PC-3 (cell line): ENCODE results near the gene PRDM5. TPM values are rescaled to one million over a fixed set of nuclear protein-coding genes. Genes with fewer than 3 reads are reported as not detected.

ENCODE experiments used
- ATAC-seq: fragments of 200-7000 bp; cut with Tn5 transposase; 2 replicates; pipeline ENCODE4 v1.9.1; 2020; ENCODE audit warnings: mild to moderate bottlenecking, moderate library complexity
- BruUV-seq: library from RNA; stranded (reverse); fragments of 400-500 nt; replicated peaks from 2 replicates; lab custom pipeline; 2021; lab: Mats Ljungman, UMichigan
- CTCF ChIA-PET: fragments of 300-600 bp; sonication (Branson Sonifier 250); formaldehyde crosslinking; loops from one replicate; lab custom pipeline; 2022; ENCODE audit warnings: antibody characterized with exemption; lab: Charles Lee
- POLR2A ChIA-PET: fragments of 300-600 bp; sonication (Branson Sonifier 250); formaldehyde crosslinking; loops from one replicate; lab custom pipeline; 2022; ENCODE audit warnings: antibody characterized with exemption; ENCODE audit not compliant: unreplicated experiment; lab: Charles Lee
- DNase-seq: peaks from one replicate; pipeline ENCODE4 v3.0.0-alpha.2; 2015
- H2AFZ ChIP-seq: fragments of 300-600 bp; sonication (generic); 2 replicates; pipeline ENCODE4 v1.6.0; 2016; ENCODE audit warnings: antibody characterized with exemption, low read length
- H3F3A ChIP-seq: fragments of 300-600 bp; sonication (generic); one replicate; pipeline ENCODE4 v1.6.0; 2017; ENCODE audit warnings: antibody characterized with exemption, low read length, control low read depth, mild to moderate bottlenecking; ENCODE audit not compliant: unreplicated experiment
- H3K27ac ChIP-seq: fragments of 300-600 bp; sonication (generic); 2 replicates; pipeline ENCODE4 v1.5.1; 2016; ENCODE audit warnings: mild to moderate bottlenecking, low read length
- H3K27me3 ChIP-seq: fragments of 300-600 bp; sonication (generic); 2 replicates; pipeline ENCODE4 v1.6.1; 2016; ENCODE audit warnings: low read length, mixed read lengths
- H3K36me3 ChIP-seq: fragments of 300-600 bp; sonication (generic); 2 replicates; pipeline ENCODE4 v1.6.1; 2016; ENCODE audit warnings: low read depth, mixed run types, low read length, mixed read lengths
- H3K4me1 ChIP-seq: fragments of 300-600 bp; sonication (generic); 2 replicates; pipeline ENCODE4 v1.5.1; 2016; ENCODE audit warnings: low read length; ENCODE audit not compliant: insufficient read depth
- H3K4me2 ChIP-seq: fragments of 300-600 bp; sonication (generic); 2 replicates; pipeline ENCODE4 v1.6.0; 2016; ENCODE audit warnings: low read length
- H3K4me3 ChIP-seq: fragments of 300-600 bp; sonication (generic); 2 replicates; pipeline ENCODE4 v1.5.1; 2016; ENCODE audit warnings: mild to moderate bottlenecking, low read length, mixed read lengths
- H3K79me2 ChIP-seq: fragments of 300-600 bp; sonication (generic); 2 replicates; pipeline ENCODE4 v1.6.1; 2017; ENCODE audit warnings: low read length, mixed read lengths
- H3K9ac ChIP-seq: fragments of 300-600 bp; sonication (generic); 2 replicates; pipeline ENCODE4 v1.6.0; 2016; ENCODE audit warnings: mild to moderate bottlenecking, low read length
- H3K9me2 ChIP-seq: fragments of 300-600 bp; sonication (generic); replicated peaks from 2 replicates; pipeline ENCODE4 v1.6.1; 2016; ENCODE audit warnings: mixed run types, low read length, mixed read lengths
- H3K9me3 ChIP-seq: fragments of 300-600 bp; sonication (generic); 2 replicates; pipeline ENCODE4 v1.6.1; 2016; ENCODE audit warnings: low read length, mixed read lengths
- H4K20me1 ChIP-seq: fragments of 300-600 bp; sonication (generic); 2 replicates; pipeline ENCODE4 v1.6.1; 2016; ENCODE audit warnings: low read length, mixed read lengths
- CTCF ChIP-seq: fragments of 300-600 bp; sonication (generic); conservative IDR thresholded peaks from 2 replicates; pipeline ENCODE4 v1.5.1; 2017; ENCODE audit warnings: antibody characterized with exemption, low read depth, mild to moderate bottlenecking, low read length
- EZH2 ChIP-seq: fragments of 300-600 bp; sonication (generic); IDR thresholded peaks from one replicate; pipeline ENCODE4 v1.6.1; 2017; ENCODE audit warnings: antibody characterized with exemption, mild to moderate bottlenecking, low read length; ENCODE audit not compliant: unreplicated experiment
- EZH2phosphoT487 ChIP-seq: fragments of 300-600 bp; sonication (generic); IDR thresholded peaks from 2 replicates; pipeline ENCODE4 v1.6.1; 2018; ENCODE audit warnings: mild to moderate bottlenecking, antibody characterized with exemption, low read length, borderline replicate concordance
- intact Hi-C: fragments of 100-400 bp; cut with micrococcal nuclease; formaldehyde crosslinking; loops from 2 replicates; pipeline ENCODE4 v1.9.0; 2023
- total RNA-seq: library from RNA; depleted of rRNA; stranded (reverse); fragments of >200 nt; gene quantifications from 2 replicates; pipeline ENCODE4 v1.2.3, GENCODE V29; 2014

Gene PRDM5
- total RNA-seq, 1 experiment from 2014 or later = 2.4 TPM

GRCh38 chr4:120829113-120829831 lies 93.3 kb downstream of the PRDM5 start:
- DNase-seq = peak; percentile 2
- intact Hi-C loops = no loop called here
- no peak overlapping the region for H3K4me3 ChIP-seq
- H3K9me2 ChIP-seq = no peaks in the 10 kb centered on the region
- no peak overlapping the region for H3K9ac ChIP-seq
- no peaks in the 10 kb centered on the region for H3K9me3 ChIP-seq
- peaks cover 16% of the 10 kb centered on the region for H3K4me1 ChIP-seq
- no peak overlapping the region for H2AFZ ChIP-seq
- CTCF ChIA-PET = no interaction called here
- H3K4me2 ChIP-seq = no peak overlapping the region
- ATAC-seq = no peak
- no peaks in the 10 kb centered on the region for H3K27me3 ChIP-seq
- BruUV-seq = no TSS peak
- TF ChIP-seq EZH2phosphoT487 = no peak
- no peak for TF ChIP-seq CTCF
- TF ChIP-seq EZH2 = no peak
- H3K27ac ChIP-seq = no peak overlapping the region
- no peaks in the 10 kb centered on the region for H3F3A ChIP-seq
- POLR2A ChIA-PET = no interaction called here
- no peaks in the 10 kb centered on the region for H3K36me3 ChIP-seq
- H3K79me2 ChIP-seq = no peaks in the 10 kb centered on the region
- no peaks in the 10 kb centered on the region for H4K20me1 ChIP-seq

DNA sequence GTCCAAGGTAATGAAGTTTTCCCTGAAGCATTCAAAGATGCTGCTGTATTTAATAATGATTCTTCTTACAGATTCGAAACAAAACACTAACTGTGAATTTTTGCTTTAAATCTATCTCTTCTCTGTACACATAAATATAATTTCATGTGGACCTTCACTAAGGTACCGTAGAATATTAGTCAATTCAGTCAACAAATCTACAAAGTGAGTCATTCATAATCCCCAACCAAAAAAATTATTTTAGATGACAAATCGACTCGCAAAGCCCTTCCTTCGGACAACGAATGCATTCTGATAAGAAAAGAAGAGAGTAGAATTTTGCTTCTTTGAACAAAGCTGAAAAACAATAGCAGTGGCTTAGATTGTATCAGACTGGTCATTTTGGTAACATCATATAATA lies 95.7 kb downstream of the PRDM5 start:
- intact Hi-C loops = no loop called here
- Histone ChIP-seq H3K27me3 (no peaks in the 10 kb centered on the region), H3K4me1 (peaks cover 16% of the 10 kb centered on the region), H2AFZ (no peak overlapping the region), H3K27ac (peak overlapping the region; percentile 39), H3F3A (no peaks in the 10 kb centered on the region), H3K4me2 (peak overlapping the region; percentile 41), H3K9me2 (no peaks in the 10 kb centered on the region), H3K36me3 (no peaks in the 10 kb centered on the region), H4K20me1 (no peaks in the 10 kb centered on the region), H3K9me3 (no peaks in the 10 kb centered on the region), H3K4me3 (no peak overlapping the region), H3K79me2 (no peaks in the 10 kb centered on the region), H3K9ac (no peak overlapping the region)
- ATAC-seq = peak; percentile 77
- no peak for TF ChIP-seq CTCF
- TF ChIP-seq EZH2phosphoT487 = no peak
- no peak for TF ChIP-seq EZH2
- CTCF ChIA-PET = no interaction called here
- POLR2A ChIA-PET = no interaction called here
- peak; percentile 65 for DNase-seq
- BruUV-seq = no TSS peak

- no peaks in the 10 kb centered on the region for H3K27me3 ChIP-seq
- no peak overlapping the region for H3K9ac ChIP-seq
- intact Hi-C loops = no loop called here
- H3K27ac ChIP-seq = peak overlapping the region; percentile 39
- peak; percentile 84 for ATAC-seq
- no peaks in the 10 kb centered on the region for H4K20me1 ChIP-seq
- no peaks in the 10 kb centered on the region for H3K79me2 ChIP-seq
- BruUV-seq = no TSS peak
- H3K9me3 ChIP-seq = no peaks in the 10 kb centered on the region
- ChIA-PET POLR2A (no interaction called here), CTCF (no interaction called here)
- H3F3A ChIP-seq = no peaks in the 10 kb centered on the region
- H3K4me3 ChIP-seq = no peak overlapping the region
- no peak overlapping the region for H2AFZ ChIP-seq
- peaks cover 16% of the 10 kb centered on the region for H3K4me1 ChIP-seq
- no peaks in the 10 kb centered on the region for H3K36me3 ChIP-seq
- no peaks in the 10 kb centered on the region for H3K9me2 ChIP-seq
- peak overlapping the region; percentile 41; the same call in 1 of the 2 replicates for H3K4me2 ChIP-seq
- peak; percentile 11 for DNase-seq
- TF ChIP-seq EZH2 (no peak), CTCF (no peak), EZH2phosphoT487 (no peak)
Measured at GRCh38 chr4:120826449-120826848, 96.1 kb downstream of the PRDM5 start.
